Stimulated activated naive B cell treated with anti-CD40 and anti-IgM and Interleukin-4, amounts not matched to agents 10 μg/mL and 1 μg/mL and 100 μg/mL, for 72 hours (primary cell): ENCODE data around the gene FLT4.
A peak's percentile ranks its signal among the peaks of the same experiment; 100 is the strongest.

Source experiments
- ATAC-seq, 2 donors: fragments of 150-1000 bp; cut with Tn5 transposase; replicated peaks; 2 replicates each; pipeline ENCODE4 v1.10.0; 2021; ENCODE audit warnings: moderate library complexity in 1 of 2
- DNase-seq: peaks from one replicate; pipeline ENCODE4 v3.0.0; 2021
- H3K27ac Mint-ChIP-seq: one replicate; pipeline ENCODE4 v1.8.0; 2022; ENCODE audit warnings: mild to moderate bottlenecking, mixed read lengths
- H3K27me3 Mint-ChIP-seq, 2 donors: one replicate each; pipeline ENCODE4 v1.8.0; 2022; ENCODE audit warnings: mixed read lengths in 2 of 2
- H3K36me3 Mint-ChIP-seq, 2 donors: one replicate each; pipeline ENCODE4 v1.8.0; 2022; ENCODE audit warnings: mixed read lengths in 2 of 2, mild to moderate bottlenecking in 1 of 2
- H3K4me1 Mint-ChIP-seq, 2 donors: one replicate each; pipeline ENCODE4 v1.8.0; 2022; ENCODE audit warnings: mixed read lengths in 2 of 2, mild to moderate bottlenecking in 1 of 2
- H3K4me3 Mint-ChIP-seq, 2 donors: one replicate each; pipeline ENCODE4 v1.8.0; 2022; ENCODE audit warnings: mild to moderate bottlenecking in 2 of 2, mixed read lengths in 2 of 2, moderate library complexity in 1 of 2
- H3K9me3 Mint-ChIP-seq, 2 donors: one replicate each; pipeline ENCODE4 v1.8.0; 2022; ENCODE audit warnings: mixed read lengths in 2 of 2, mild to moderate bottlenecking in 1 of 2

Gene FLT4

GRCh38 chr5:180652771-180653170, 3.4 kb upstream of the FLT4 start:
- Mint-ChIP-seq H3K27ac (no peak overlapping the region), H3K27me3 (peaks cover 56 to 58% of the 10 kb centered on the region in 2 donors), H3K4me3 (no peak overlapping the region), H3K36me3 (no peaks in the 10 kb centered on the region), H3K4me1 (peaks cover 4 to 14% of the 10 kb centered on the region in 2 donors), H3K9me3 (no peaks in the 10 kb centered on the region)
- DNase-seq (no peak), ATAC-seq (no peak)

- DNase-seq (no peak), ATAC-seq (no peak)
- Mint-ChIP-seq H3K4me1 (peaks cover 4 to 14% of the 10 kb centered on the region in 2 donors), H3K36me3 (no peaks in the 10 kb centered on the region), H3K4me3 (no peak overlapping the region), H3K27me3 (peaks cover 58 to 61% of the 10 kb centered on the region in 2 donors), H3K27ac (no peak overlapping the region), H3K9me3 (no peaks in the 10 kb centered on the region)
Observed at GRCh38 chr5:180652346-180652745, 2.9 kb upstream of the FLT4 start.

GRCh38 chr5:180648658-180649296, 623 bp downstream of the FLT4 start:
- Mint-ChIP-seq H3K27ac (no peak overlapping the region), H3K4me3 (peak overlapping the region in 1 of 2 donors; percentile 39), H3K4me1 (peaks cover 8 to 14% of the 10 kb centered on the region in 2 donors), H3K9me3 (no peaks in the 10 kb centered on the region), H3K27me3 (peaks cover 72 to 76% of the 10 kb centered on the region in 2 donors), H3K36me3 (no peaks in the 10 kb centered on the region)
- DNase-seq (no peak), ATAC-seq (no peak)

- H3K4me1 Mint-ChIP-seq: peaks cover 8 to 14% of the 10 kb centered on the region in 2 donors
- H3K4me3 Mint-ChIP-seq: peak overlapping the region in 1 of 2 donors; percentile 39
- no peaks in the 10 kb centered on the region for H3K9me3 Mint-ChIP-seq
- no peaks in the 10 kb centered on the region for H3K36me3 Mint-ChIP-seq
- ATAC-seq (no peak), DNase-seq (no peak)
- H3K27ac Mint-ChIP-seq: no peak overlapping the region
- peaks cover 71 to 75% of the 10 kb centered on the region in 2 donors for H3K27me3 Mint-ChIP-seq
Observed at GRCh38 chr5:180647941-180648500, 1.4 kb downstream of the FLT4 start.

GRCh38 chr5:180647465-180647864, 1.9 kb downstream of the FLT4 start:
- no peaks in the 10 kb centered on the region for H3K9me3 Mint-ChIP-seq
- peaks cover 8 to 14% of the 10 kb centered on the region in 2 donors for H3K4me1 Mint-ChIP-seq
- H3K36me3 Mint-ChIP-seq: no peaks in the 10 kb centered on the region
- H3K27ac Mint-ChIP-seq: no peak overlapping the region
- H3K4me3 Mint-ChIP-seq: no peak overlapping the region
- no peak for DNase-seq
- H3K27me3 Mint-ChIP-seq: peaks cover 65 to 69% of the 10 kb centered on the region in 2 donors
- ATAC-seq: no peak

GRCh38 chr5:180646963-180647305, 2.5 kb downstream of the FLT4 start:
- Mint-ChIP-seq H3K27ac (no peak overlapping the region), H3K4me3 (no peak overlapping the region), H3K4me1 (peaks cover 8 to 14% of the 10 kb centered on the region in 2 donors), H3K27me3 (peaks cover 63 to 65% of the 10 kb centered on the region in 2 donors), H3K36me3 (no peaks in the 10 kb centered on the region), H3K9me3 (no peaks in the 10 kb centered on the region)
- no peak for ATAC-seq
- no peak for DNase-seq

GRCh38 chr5:180646289-180646962, 3.0 kb downstream of the FLT4 start:
- ATAC-seq: no peak

GRCh38 chr5:180645274-180646204, 3.9 kb downstream of the FLT4 start:
- no peak for ATAC-seq

More at GRCh38 chr5:180646289-180646962, 3.0 kb downstream of the FLT4 start:
- no peaks in the 10 kb centered on the region for H3K36me3 Mint-ChIP-seq
- no peak overlapping the region for H3K27ac Mint-ChIP-seq
- H3K9me3 Mint-ChIP-seq: no peaks in the 10 kb centered on the region
- DNase-seq: no peak
- H3K27me3 Mint-ChIP-seq: peaks cover 58 to 60% of the 10 kb centered on the region in 2 donors
- H3K4me3 Mint-ChIP-seq: no peak overlapping the region
- peaks cover 8 to 14% of the 10 kb centered on the region in 2 donors for H3K4me1 Mint-ChIP-seq

GRCh38 chr5:180644825-180645273, 4.6 kb downstream of the FLT4 start:
- Mint-ChIP-seq H3K4me1 (peaks cover 4 to 6% of the 10 kb centered on the region in 2 donors), H3K27me3 (peaks cover 42 to 45% of the 10 kb centered on the region in 2 donors), H3K9me3 (no peaks in the 10 kb centered on the region), H3K4me3 (no peak overlapping the region), H3K27ac (no peak overlapping the region), H3K36me3 (no peaks in the 10 kb centered on the region)
- ATAC-seq (no peak), DNase-seq (no peak)

More at GRCh38 chr5:180645274-180646204, 3.9 kb downstream of the FLT4 start:
- peaks cover 8 to 13% of the 10 kb centered on the region in 2 donors for H3K4me1 Mint-ChIP-seq
- no peak overlapping the region for H3K27ac Mint-ChIP-seq
- peaks cover 49 to 52% of the 10 kb centered on the region in 2 donors for H3K27me3 Mint-ChIP-seq
- H3K4me3 Mint-ChIP-seq: no peak overlapping the region
- no peak for DNase-seq
- H3K36me3 Mint-ChIP-seq: no peaks in the 10 kb centered on the region
- no peaks in the 10 kb centered on the region for H3K9me3 Mint-ChIP-seq

- no peak overlapping the region for H3K27ac Mint-ChIP-seq
- no peaks in the 10 kb centered on the region for H3K9me3 Mint-ChIP-seq
- H3K27me3 Mint-ChIP-seq: peaks cover 40 to 42% of the 10 kb centered on the region in 2 donors
- DNase-seq (no peak), ATAC-seq (no peak)
- no peak overlapping the region for H3K4me3 Mint-ChIP-seq
- peaks cover 4% of the 10 kb centered on the region in 2 donors for H3K4me1 Mint-ChIP-seq
- no peaks in the 10 kb centered on the region for H3K36me3 Mint-ChIP-seq
Observed at GRCh38 chr5:180644129-180644824, 5.1 kb downstream of the FLT4 start.

- DNase-seq (no peak), ATAC-seq (no peak)
- H3K9me3 Mint-ChIP-seq: no peaks in the 10 kb centered on the region
- H3K36me3 Mint-ChIP-seq: no peaks in the 10 kb centered on the region
- peaks cover 37 to 39% of the 10 kb centered on the region in 2 donors for H3K27me3 Mint-ChIP-seq
- H3K27ac Mint-ChIP-seq: no peak overlapping the region
- H3K4me3 Mint-ChIP-seq: no peak overlapping the region
- H3K4me1 Mint-ChIP-seq: peaks cover under 1 to 4% of the 10 kb centered on the region in 2 donors
Observed at GRCh38 chr5:180643191-180643851, 6.1 kb downstream of the FLT4 start.

- Mint-ChIP-seq H3K9me3 (no peaks in the 10 kb centered on the region), H3K4me1 (peaks cover 0 to 4% of the 10 kb centered on the region in 2 donors), H3K27me3 (peaks cover 34 to 35% of the 10 kb centered on the region in 2 donors), H3K36me3 (no peaks in the 10 kb centered on the region), H3K27ac (no peak overlapping the region), H3K4me3 (no peak overlapping the region)
- ATAC-seq (no peak), DNase-seq (no peak)
Observed at GRCh38 chr5:180642779-180643178, 6.6 kb downstream of the FLT4 start.

- peaks cover 33% of the 10 kb centered on the region in 2 donors for H3K27me3 Mint-ChIP-seq
- no peaks in the 10 kb centered on the region for H3K36me3 Mint-ChIP-seq
- no peak for ATAC-seq
- H3K27ac Mint-ChIP-seq: no peak overlapping the region
- H3K9me3 Mint-ChIP-seq: no peaks in the 10 kb centered on the region
- H3K4me3 Mint-ChIP-seq: no peak overlapping the region
- peaks cover 0 to 4% of the 10 kb centered on the region in 2 donors for H3K4me1 Mint-ChIP-seq
- no peak for DNase-seq
Observed at GRCh38 chr5:180642181-180642775, 7.1 kb downstream of the FLT4 start.
